SIG-M5 (cell line): Measurements from ENCODE around the gene SLC39A11.
"Not testable (repeated sequence)": the region's sequence is repeated elsewhere in the genome, so short reads cannot be mapped to it uniquely, and the experiment has no call there.

Experiments used
- DNase-seq: peaks from one replicate; lab custom pipeline; 2025; lab: John Stamatoyannopoulos, UW

Gene SLC39A11

DNA sequence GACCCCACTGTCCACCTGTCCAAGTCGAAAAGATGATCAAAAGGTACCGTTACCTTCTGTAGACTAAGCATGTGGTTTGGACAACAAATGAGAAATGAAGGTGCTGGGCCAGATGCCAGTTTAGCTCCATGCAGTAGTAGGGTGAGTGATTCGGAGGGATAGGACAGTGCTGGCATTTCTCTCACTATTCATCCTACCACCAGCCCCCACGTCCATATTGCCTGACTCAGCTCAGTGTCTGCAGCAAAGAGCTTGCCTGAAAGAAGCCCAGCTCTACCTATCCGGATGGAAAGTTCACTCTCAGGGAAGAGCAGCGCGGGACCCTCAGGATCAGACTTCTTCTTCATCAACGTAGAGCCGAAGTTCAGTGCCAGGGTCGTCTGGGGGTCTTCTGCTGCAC is 145.0 kb downstream of the SLC39A11 start:
- DNase-seq = no peak

GRCh38 chr17:72946696-72947095 is 145.8 kb downstream of the SLC39A11 start:
- no peak for DNase-seq

DNA sequence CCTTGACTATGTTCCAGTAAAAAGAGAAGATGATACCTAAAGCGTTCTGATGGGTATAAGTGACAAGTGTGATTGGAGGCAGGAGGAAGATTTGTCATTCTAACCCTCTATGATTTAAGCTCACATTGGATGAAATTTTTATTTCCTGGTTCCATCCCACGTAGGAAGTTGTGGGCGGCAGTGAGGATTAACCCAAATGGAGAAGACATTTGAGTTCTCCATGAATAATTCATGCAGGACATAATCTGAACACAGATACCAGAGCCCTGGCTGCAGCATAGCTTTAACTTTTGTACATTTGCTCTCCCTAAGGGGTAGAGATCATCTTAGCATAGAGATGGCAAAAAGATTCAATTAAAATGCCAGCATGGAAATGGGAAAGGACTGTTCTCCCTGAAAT is 146.3 kb downstream of the SLC39A11 start:
- no peak for DNase-seq

GRCh38 chr17:72945473-72945872 is 147.0 kb downstream of the SLC39A11 start:
- no peak for DNase-seq

- DNase-seq = no peak
Observed at GRCh38 chr17:72943826-72944689, 148.4 kb downstream of the SLC39A11 start.

DNA sequence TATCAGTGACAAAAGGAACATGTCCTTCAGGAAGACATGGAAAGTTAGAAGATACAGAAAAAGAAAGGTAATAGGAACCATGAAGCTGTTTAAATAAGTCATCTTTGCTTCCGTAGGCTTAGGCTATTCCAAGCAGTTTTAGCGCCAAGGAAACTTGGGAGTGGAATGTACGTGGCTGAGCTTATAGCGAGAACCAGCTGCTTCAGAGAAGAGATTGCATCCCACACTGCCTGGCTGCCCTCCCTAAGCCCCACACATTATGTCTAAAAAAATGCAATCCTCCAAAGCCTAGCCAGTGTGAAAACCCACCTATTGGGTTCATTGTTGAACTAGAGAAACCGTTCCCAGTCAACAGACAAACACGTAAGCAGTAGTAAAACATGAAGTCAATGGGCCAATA is 149.9 kb downstream of the SLC39A11 start:
- no peak for DNase-seq

DNA sequence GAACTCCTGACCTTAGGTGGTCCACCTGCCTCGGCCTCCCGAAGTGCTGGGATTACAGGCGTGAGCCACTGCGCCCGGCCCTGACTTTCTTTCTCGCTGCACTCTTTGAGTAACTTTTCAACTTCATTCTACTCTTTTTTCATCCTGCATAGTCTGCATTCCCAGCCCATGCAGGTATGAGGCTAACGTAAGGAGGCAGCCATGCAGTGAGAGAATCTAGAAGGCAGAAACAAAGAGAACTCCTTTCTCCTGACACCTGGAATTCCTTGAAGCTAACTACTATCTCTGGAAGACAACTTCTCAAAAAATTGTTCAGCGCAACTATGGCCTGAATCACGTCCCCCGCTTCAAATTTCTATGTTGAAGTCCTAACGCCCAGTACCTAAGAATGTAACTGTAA is 152.0 kb downstream of the SLC39A11 start:
- DNase-seq = no peak

GRCh38 chr17:72938482-72938881 is 154.0 kb downstream of the SLC39A11 start:
- no peak for DNase-seq

DNA sequence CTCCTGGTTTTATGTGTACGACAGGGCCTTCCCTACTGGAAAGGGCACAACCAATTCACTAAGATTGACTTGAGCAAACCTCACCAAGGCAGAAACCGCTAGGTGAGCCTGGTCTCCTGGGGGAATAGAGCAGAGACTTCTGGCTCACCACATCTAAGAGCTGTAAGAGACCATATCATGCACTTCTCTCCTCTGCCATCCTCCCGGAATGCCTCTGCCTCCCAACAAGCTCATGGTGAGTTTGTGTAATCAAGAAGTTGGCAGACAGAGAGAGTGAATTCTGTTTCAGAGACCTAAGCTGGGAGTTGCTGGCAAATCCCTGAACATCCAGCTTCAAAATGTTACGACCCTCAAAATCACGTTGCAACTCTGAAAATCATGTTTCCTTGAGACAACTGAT is 154.8 kb downstream of the SLC39A11 start:
- no peak for DNase-seq

DNA sequence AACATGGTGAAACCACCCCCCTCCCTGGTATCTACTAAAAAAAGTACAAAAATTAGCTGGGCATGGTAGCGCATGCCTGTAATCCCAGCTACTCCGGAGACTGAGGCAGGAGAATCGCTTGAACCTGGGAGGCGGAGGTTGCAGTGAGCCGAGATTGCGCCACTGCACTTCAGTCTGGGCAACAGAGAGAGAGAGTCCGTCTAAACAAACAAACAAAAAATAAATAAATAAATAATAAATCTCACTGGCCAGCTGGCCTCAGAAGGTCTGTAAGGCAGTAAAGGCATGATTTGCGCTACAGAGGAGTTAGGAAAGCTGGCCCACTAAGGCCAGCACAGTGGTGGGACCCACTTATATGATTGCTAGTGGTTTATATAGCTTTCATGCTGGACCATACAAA is 155.2 kb downstream of the SLC39A11 start:
- DNase-seq = not testable (repeated sequence)

GRCh38 chr17:72935984-72936383 is 156.5 kb downstream of the SLC39A11 start:
- no peak for DNase-seq

DNA sequence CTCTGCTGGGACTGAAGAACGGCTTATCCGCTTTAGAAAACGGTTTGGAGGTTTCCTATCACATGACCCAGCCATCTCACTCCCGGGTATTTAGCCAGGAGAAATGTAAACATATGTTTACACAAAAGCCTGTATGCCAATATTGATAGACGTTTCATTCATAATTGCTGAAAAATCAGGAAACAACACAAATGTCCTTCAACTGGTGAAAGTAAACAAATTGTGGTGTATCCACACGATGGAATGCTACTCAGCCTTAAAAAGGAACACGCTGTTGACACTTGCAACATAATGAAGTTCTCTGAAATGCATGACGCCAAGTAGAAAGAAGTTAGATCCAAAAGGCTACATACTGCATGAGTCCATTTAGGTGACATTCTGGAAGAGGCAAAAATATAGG is 157.6 kb downstream of the SLC39A11 start:
- no peak for DNase-seq

DNA sequence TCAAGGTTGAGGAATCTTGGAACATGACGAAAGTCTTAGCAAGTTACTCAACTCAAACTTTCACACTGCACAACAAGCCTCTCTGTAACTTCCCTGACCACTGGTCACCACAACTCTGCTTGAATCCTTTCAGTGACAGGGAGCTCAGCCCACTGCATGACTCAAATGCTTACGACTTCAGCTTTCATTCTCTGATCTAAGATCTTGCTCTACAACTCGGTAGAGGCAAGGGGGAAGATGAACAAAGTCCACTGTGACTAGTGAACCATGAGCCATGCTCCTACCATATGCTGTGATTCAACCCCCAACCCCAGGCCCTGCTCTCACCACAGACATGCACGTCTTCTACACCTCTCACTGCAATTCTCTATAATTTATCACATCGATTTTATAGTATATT is 160.9 kb downstream of the SLC39A11 start:
- DNase-seq = no peak

DNA sequence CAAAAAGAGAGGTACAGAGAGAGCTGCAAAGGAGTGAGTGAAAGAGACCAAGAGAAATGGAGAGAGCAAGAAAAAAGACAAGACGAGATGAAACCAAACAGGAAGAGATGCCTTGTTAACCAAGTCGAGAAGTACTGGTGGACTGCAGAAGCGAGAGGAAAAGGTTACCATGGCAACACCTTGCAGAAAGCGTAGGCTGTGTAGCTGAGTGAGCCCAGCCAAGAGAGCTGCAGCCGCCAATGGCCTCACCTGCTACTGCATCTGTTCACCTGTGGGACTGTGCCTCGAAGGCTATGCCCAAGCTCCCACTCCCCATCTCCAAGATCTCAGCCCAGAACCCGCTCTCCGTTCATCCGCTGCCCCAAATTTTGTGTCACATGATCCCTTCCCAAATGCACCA is 161.3 kb downstream of the SLC39A11 start:
- DNase-seq = no peak

- DNase-seq = no peak
Observed at GRCh38 chr17:72930031-72930430, 162.5 kb downstream of the SLC39A11 start.

GRCh38 chr17:72928454-72929136 is 163.9 kb downstream of the SLC39A11 start:
- DNase-seq = no peak

DNA sequence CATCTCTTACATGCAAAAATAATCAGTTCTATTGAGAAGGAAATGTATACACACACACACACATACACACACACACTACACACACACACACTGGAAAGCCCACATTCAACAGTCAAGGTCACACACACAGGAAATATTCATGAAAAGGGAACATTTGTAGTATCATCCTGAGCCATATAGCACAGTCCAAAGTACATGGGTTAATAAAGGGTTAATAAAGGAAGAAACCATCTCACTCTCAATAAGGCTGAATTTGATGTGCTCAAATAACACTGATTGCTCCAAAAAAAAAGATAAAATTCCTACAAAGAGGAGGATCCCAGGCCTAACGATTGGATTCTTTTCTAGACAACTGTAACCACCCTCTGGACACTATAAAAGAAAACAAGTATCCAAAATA is 164.7 kb downstream of the SLC39A11 start:
- DNase-seq = no peak

DNA sequence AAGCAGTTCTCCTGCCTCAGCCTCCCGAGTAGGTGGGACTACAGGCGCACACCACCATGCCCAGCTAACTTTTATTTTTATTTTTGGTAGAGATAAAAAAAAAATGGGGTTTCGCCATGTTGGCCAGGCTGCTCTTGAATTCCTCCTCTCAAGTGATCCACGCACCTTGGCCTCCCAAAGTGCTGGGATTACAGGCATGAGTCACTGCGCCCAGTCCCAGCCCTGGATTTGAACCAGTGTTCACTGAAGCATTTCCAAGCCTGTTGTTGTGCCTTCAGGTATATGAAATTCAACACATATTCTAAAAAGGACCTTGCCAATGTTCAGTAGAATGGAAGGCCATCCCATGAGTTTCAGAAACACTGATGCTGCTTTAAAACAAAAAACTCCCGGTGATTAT is 165.3 kb downstream of the SLC39A11 start:
- DNase-seq = no peak

- DNase-seq = no peak
Observed at GRCh38 chr17:72926171-72926570, 166.3 kb downstream of the SLC39A11 start.

- DNase-seq = no peak
Observed at GRCh38 chr17:72924196-72924595, 168.3 kb downstream of the SLC39A11 start.

DNA sequence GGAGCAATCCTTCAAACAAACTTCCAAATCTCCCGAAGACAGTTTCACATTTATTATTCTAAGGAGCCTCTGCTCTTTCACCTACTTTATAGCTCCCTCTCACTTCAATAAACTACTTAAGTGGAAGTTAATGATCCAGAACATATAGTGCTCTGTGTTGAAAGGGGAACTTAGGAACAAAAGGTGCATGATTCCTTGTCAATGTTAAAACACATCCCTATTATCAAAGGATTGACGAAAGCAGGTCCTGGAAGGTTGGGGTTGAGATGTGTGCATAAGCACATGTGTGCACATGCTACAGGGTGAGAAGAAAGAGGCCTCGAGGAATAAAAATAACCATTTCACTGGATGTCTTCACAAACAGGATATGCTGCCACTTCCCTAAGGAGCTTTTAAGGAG is 170.3 kb downstream of the SLC39A11 start:
- no peak for DNase-seq

- no peak for DNase-seq
Observed at GRCh38 chr17:72921347-72922054, 171.0 kb downstream of the SLC39A11 start.

DNA sequence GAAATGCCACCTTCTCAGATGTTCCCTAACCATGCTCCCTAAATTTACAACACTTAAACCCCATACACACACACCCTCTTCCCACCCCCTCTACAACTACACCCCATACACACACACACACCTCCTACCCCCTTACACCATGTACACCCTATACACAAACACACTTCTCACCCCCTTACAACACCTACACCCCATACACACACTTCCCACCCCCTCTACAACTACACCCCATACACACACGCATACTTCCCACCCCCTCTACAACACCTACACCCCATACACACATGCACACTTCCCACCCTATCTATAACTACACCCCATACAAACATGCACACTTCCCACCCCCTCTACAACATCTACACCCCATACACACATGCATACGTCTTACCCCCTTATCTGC is 172.0 kb downstream of the SLC39A11 start:
- DNase-seq = no peak
